HPDE6-E6E7 (cell line): ENCODE data around the gene KLF6.

Experiments
- DNase-seq: peaks from one replicate; pipeline ENCODE4 v3.0.0; 2011; ENCODE audit warnings: missing footprints; ENCODE audit errors: extremely low spot score

The KLF6 gene

GRCh38 chr10:3784510-3785250, at the start of gene KLF6:
KLF6 (minus strand) TSS chr10:3785209; CDS start chr10:3785014, 195 bp downstream.
- no peak for DNase-seq

- DNase-seq = no peak
Observed at GRCh38 chr10:3834404-3834803, 49.4 kb upstream of the KLF6 start.

DNA sequence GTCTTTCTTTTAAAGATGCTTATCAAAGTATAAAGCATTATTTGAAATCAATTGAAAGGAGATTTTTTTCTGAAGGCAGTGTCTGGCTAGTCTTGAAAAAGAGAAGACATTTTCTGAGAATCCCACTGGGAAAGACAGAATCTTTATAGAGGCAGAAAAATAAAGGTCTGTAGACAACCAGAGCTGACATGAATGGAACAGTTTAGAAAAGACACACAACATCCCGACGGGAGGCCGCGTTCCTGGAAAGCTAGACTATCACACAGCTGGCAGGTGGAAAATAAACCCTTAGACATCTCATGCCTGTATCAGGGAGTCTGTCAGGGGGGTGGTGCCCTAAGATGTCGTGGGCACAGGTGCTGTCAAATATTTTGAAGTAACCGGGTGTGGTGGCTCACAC, 48.0 kb upstream of the KLF6 start:
- DNase-seq = no peak

GRCh38 chr10:3832022-3832786, 47.2 kb upstream of the KLF6 start:
- no peak for DNase-seq

DNA sequence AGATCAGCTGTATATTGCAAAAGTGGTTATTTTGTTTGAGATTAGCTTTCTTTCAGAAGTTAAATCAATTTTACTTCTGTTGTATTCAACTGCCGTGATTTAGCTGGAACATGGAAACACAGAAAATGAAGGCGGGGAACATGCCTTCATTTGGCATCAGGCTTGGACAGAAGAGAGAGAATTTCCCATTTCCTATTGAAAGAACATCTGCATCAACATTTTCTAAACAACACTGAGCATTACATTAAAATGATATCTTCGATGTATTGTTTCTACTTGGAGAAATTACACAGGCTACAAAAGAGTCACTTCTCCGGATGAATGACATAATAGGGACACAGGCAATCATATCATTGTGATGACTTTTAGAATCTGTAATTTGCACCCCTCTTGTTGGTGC, 46.6 kb upstream of the KLF6 start:
- DNase-seq = no peak

DNA sequence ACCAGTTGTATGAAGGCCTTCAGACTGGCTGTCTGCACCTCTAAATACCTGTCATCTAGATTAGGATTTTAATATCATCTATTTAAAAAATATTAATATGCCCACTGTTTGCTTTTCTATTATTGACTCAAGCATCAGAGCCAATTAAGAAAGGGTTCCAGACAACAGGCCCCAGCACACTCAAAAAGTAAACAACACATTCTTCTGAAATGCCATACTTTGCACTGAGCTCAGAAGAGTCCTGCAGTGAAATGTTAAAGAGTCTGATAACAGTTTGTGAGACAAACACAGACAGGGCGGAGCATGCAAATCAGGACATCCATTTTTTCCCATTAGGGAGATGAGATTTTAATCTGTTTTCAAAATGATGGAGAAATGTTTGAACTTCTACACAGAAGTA, 45.9 kb upstream of the KLF6 start:
- DNase-seq = no peak

GRCh38 chr10:3829156-3830050, 44.4 kb upstream of the KLF6 start:
- DNase-seq = no peak

DNA sequence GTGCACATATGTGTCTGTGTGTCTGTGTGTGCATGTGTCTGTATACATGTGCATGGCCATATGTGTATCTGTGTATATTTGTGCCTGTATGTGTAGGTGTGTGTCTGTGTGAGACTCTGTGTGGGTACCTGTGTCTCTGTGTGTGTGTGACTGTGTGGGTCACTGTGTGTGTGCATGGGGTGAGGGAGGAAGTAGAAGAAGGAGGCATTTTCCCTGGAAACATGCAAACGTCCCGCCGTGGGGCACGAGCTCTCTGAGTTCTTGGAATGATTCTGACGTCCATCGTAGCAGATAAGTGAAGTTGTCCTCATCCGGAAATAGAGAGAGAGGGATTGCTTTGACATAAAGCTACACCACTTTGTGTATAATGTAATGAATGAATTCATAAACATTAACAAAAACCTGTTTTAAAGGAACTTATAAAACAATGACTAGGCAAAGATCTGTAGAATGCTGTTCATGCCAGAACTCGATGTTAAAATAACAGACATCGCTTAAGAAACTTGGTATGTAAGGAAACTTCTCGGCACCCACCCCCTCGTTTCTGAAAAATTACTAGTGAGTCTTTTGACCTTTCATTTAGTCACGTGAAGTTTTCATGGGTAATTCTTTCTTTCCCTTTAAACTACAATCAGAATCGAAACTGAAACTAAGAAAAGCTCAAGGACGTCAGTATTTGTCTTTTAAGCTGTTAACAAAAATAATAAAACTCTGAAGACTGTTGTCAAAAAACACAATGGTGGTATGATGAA, 43.6 kb upstream of the KLF6 start:
- DNase-seq = no peak

DNA sequence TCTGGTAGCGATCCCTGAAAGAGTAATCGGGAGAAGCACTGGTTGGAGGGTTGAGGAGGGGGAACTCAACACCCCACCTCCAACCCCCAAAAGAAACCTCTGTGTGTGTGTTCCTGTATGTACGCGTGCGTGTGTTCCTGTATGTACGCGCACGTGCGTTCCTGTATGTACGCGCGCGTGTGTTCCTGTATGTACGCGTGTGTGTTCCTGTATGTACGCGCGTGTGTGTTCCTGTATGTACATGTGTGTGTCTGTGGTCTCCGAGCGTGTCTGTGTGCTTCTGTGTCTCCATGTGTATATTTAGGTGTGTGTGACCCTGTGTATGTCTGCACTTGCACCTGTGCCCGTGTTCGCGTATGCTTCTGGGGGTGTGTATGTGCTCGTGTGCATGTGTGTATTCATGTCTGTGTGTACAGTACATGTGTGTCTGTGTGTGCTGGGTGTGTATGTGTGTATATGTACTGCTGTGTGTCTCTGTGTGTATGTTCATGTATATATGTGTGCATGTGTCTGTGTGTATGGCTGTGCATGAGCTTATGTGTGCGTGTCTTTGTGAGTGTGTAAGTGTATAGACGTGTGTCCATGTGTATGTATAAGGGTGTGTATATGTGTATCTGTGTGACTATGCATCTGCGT, 42.9 kb upstream of the KLF6 start:
- no peak for DNase-seq

GRCh38 chr10:3827266-3827665, 42.3 kb upstream of the KLF6 start:
- DNase-seq = no peak

- DNase-seq = no peak
Observed at GRCh38 chr10:3825862-3826351, 40.9 kb upstream of the KLF6 start.

- DNase-seq = peak; percentile 56
Observed at GRCh38 chr10:3825244-3825643, 40.2 kb upstream of the KLF6 start.

- no peak for DNase-seq
Observed at GRCh38 chr10:3822541-3823330, 37.7 kb upstream of the KLF6 start.

GRCh38 chr10:3820255-3820654, 35.2 kb upstream of the KLF6 start:
- no peak for DNase-seq

DNA sequence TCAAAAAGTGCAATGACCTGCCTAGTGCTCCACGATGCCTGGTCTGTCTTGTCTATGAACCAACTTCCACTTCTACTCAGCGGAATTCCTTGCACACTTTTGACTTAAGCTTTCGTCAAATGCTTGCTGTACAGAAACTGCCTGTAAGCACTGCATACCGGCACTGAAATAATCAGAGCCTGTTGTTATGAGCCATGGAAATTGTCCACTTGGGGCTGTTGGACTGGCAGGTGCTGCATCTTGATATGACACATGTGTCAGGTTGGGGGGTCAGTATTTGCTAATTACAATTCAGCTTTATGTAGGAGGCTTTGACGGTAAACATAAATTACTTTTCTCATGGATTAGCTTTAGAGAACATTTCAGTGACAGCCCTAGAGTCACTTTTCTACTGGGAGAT, 32.0 kb upstream of the KLF6 start:
- DNase-seq = no peak

DNA sequence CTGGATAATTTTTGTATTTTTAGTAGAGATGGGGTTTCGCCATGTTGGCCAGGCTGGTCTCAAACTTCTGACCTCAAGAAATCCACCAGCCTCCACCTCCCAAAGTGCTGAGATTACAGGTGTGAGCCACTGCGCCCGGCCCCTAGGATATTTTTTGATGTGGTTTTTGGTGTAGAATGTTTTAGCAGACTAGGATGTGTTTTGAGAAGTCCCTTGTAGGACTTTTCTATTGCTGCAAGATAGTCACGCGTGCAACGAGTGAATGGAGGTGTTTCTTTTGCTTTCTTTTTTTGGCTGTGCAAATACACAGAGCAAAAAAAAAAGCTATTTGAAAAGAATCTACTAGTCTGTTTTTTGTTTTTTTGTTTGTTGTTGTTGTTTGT, 29.8 kb upstream of the KLF6 start:
- no peak for DNase-seq

GRCh38 chr10:3813986-3814837, 29.2 kb upstream of the KLF6 start:
- no peak for DNase-seq

DNA sequence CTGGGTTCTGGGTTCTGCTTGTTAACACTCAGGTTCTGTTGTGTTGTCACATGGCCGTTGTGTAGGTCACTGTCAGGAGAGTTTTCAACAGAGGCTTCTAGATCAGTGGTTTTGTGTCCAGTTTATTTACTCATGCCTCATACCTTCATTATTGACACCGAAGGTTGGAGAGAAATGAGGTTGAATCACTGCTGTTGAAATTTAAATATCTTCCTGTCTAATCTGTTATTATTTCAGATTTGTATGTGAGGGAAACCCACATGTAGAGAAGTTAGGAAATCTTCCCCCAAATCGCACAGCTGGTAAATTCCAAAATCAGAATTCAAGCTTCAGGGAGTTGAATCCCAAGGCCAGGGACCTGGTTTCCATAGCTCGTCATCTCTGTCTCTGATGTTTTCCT, 28.3 kb upstream of the KLF6 start:
- no peak for DNase-seq

DNA sequence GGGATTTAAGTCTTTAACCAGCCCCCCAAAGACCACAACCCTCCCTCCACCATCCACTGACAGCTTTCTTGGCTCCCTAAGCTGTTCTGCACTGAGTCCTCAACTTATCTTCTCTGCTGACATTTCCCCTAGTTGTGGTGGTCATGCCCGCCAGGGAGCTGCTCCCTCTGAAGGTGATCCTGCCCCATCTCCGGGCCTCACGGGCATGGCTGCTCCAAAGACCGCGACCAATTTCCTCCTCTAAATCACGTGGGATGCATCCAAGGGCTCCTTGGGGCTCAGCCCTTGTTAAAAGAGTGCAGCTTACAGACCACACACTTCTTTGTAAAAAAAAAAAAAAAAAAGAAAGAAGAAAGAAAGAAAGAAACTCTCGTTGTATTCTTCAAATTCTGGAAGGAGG, 27.1 kb upstream of the KLF6 start:
- no peak for DNase-seq
